ENCODE measurements around the gene ZBTB7C.

ZBTB7C gene

DNA sequence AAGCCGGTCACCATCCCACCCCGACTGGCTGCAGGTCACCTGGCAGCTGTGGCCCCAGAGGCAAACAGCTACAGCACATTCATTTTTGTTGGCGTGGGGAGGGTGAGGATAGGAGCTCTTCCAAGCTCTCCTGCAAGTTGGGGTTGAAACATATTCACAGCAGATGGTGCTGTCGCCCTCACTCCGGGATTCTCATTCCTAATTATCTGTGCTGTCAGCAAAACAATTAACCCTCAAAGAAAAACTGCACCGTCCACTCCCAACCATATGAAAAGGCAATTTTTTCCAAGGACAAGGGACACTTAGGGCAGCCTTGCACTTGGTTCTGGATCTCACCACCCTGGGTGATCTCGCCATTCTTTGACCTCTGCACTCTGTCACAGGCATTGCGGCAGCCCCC, 68.6 kb downstream of the ZBTB7C start:
- H3K9me3 ChIP-seq (ENCODE audit: insufficient read depth, low read depth, low read length) = no peaks in the 10 kb centered on the region
- H4K20me1 ChIP-seq (ENCODE audit: insufficient read depth, low read length, poor library complexity, severe bottlenecking) = no peaks in the 10 kb centered on the region
- no peaks in the 10 kb centered on the region for H3K9me2 ChIP-seq (replicated peaks; ENCODE audit: low read depth, low read length)
- H3K36me3 ChIP-seq (ENCODE audit: insufficient read depth, low read length) = no peaks in the 10 kb centered on the region
- no peak overlapping the region for H2AFZ ChIP-seq (ENCODE audit: low read length)
- H3K4me2 ChIP-seq (ENCODE audit: low read depth, low read length, poor library complexity, severe bottlenecking) = no peak overlapping the region
- H3K4me1 ChIP-seq (ENCODE audit: insufficient read depth, low read length, poor library complexity, severe bottlenecking) = peaks cover 15% of the 10 kb centered on the region
- H3K79me2 ChIP-seq (ENCODE audit: insufficient read depth, low read length) = no peaks in the 10 kb centered on the region
- no peak overlapping the region for H3K9ac ChIP-seq (ENCODE audit: low read depth, low read length, poor library complexity, severe bottlenecking)
- TF ChIP-seq EZH2phosphoT487 (IDR thresholded peaks at IDR 0.05; ENCODE audit: borderline replicate concordance) = no peak
- TF ChIP-seq, protein P1, sequence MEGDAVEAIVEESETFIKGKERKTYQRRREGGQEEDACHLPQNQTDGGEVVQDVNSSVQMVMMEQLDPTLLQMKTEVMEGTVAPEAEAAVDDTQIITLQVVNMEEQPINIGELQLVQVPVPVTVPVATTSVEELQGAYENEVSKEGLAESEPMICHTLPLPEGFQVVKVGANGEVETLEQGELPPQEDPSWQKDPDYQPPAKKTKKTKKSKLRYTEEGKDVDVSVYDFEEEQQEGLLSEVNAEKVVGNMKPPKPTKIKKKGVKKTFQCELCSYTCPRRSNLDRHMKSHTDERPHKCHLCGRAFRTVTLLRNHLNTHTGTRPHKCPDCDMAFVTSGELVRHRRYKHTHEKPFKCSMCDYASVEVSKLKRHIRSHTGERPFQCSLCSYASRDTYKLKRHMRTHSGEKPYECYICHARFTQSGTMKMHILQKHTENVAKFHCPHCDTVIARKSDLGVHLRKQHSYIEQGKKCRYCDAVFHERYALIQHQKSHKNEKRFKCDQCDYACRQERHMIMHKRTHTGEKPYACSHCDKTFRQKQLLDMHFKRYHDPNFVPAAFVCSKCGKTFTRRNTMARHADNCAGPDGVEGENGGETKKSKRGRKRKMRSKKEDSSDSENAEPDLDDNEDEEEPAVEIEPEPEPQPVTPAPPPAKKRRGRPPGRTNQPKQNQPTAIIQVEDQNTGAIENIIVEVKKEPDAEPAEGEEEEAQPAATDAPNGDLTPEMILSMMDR (conservative IDR thresholded peaks at IDR 0.05; ENCODE audit: low read length) = no peak
- no peaks in the 10 kb centered on the region for H3F3A ChIP-seq (ENCODE audit: low read depth)
- H3K4me3 ChIP-seq (ENCODE audit: low read length, poor library complexity, severe bottlenecking) = no peak overlapping the region
- H3K27me3 ChIP-seq (ENCODE audit: insufficient read depth, low read length, poor library complexity, severe bottlenecking) = no peaks in the 10 kb centered on the region

DNA sequence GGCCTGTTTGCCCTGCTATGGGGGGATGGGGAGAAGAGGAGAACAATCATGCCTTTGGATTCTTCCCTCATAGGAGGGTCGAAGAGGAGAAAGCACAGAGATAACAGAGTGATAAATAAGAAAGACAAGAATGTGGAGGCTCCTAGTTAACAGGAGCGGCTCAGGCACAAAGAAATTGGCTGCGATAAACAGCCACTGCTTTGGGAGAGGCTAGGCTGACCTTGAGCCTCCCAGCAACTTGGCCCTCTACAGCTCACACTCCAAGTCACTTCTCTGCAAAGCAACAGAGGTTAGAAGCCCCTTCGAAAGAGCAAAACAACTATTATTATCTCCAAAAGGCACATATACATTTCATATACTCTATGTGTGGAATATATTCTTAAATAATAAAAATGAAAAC, 69.5 kb downstream of the ZBTB7C start:
- Histone ChIP-seq H3K4me2 (ENCODE audit: low read depth, low read length, poor library complexity, severe bottlenecking) (no peak overlapping the region), H3K9me3 (ENCODE audit: insufficient read depth, low read depth, low read length) (no peaks in the 10 kb centered on the region), H3K27me3 (ENCODE audit: insufficient read depth, low read length, poor library complexity, severe bottlenecking) (no peaks in the 10 kb centered on the region), H3F3A (ENCODE audit: low read depth) (no peaks in the 10 kb centered on the region), H3K4me1 (ENCODE audit: insufficient read depth, low read length, poor library complexity, severe bottlenecking) (peaks cover 7% of the 10 kb centered on the region), H3K9ac (ENCODE audit: low read depth, low read length, poor library complexity, severe bottlenecking) (no peak overlapping the region), H3K4me3 (ENCODE audit: low read length, poor library complexity, severe bottlenecking) (no peak overlapping the region), H3K9me2 (replicated peaks; ENCODE audit: low read depth, low read length) (no peaks in the 10 kb centered on the region), H4K20me1 (ENCODE audit: insufficient read depth, low read length, poor library complexity, severe bottlenecking) (no peaks in the 10 kb centered on the region), H3K36me3 (ENCODE audit: insufficient read depth, low read length) (no peaks in the 10 kb centered on the region), H3K79me2 (ENCODE audit: insufficient read depth, low read length) (no peaks in the 10 kb centered on the region), H2AFZ (ENCODE audit: low read length) (no peak overlapping the region)
- no peak for TF ChIP-seq EZH2phosphoT487 (IDR thresholded peaks at IDR 0.05; ENCODE audit: borderline replicate concordance)
- TF ChIP-seq, protein P1 (conservative IDR thresholded peaks at IDR 0.05; ENCODE audit: low read length) = no peak

DNA sequence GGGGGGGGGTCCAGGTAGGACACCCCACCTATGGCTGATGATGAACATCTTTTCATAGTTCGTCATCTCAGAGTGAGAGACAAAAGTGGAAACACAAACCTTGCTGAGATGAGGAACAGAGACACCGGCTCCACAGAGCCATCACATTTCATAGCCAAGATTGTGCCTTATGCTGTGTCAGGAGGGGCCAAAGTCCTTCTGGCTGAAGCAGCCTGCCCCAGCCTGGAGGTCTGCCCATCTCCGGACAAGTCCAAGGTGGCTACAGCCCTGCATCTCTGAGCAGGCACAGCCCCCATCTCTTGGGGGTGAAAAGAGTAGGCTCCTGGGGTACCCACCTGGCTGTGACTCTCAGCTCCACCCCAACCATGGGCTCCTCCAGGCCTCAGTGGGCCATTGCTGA, 70.3 kb downstream of the ZBTB7C start:
- H3K4me1 ChIP-seq (ENCODE audit: insufficient read depth, low read length, poor library complexity, severe bottlenecking) = peaks cover 7% of the 10 kb centered on the region
- H3K9me2 ChIP-seq (replicated peaks; ENCODE audit: low read depth, low read length) = no peaks in the 10 kb centered on the region
- TF ChIP-seq EZH2phosphoT487 (IDR thresholded peaks at IDR 0.05; ENCODE audit: borderline replicate concordance) = no peak
- TF ChIP-seq, protein P1 (conservative IDR thresholded peaks at IDR 0.05; ENCODE audit: low read length) = no peak
- H4K20me1 ChIP-seq (ENCODE audit: insufficient read depth, low read length, poor library complexity, severe bottlenecking) = no peaks in the 10 kb centered on the region
- H3K36me3 ChIP-seq (ENCODE audit: insufficient read depth, low read length) = no peaks in the 10 kb centered on the region
- H3K4me3 ChIP-seq (ENCODE audit: low read length, poor library complexity, severe bottlenecking) = no peak overlapping the region
- H2AFZ ChIP-seq (ENCODE audit: low read length) = no peak overlapping the region
- no peak overlapping the region for H3K4me2 ChIP-seq (ENCODE audit: low read depth, low read length, poor library complexity, severe bottlenecking)
- H3K9ac ChIP-seq (ENCODE audit: low read depth, low read length, poor library complexity, severe bottlenecking) = no peak overlapping the region
- H3K79me2 ChIP-seq (ENCODE audit: insufficient read depth, low read length) = no peaks in the 10 kb centered on the region
- H3F3A ChIP-seq (ENCODE audit: low read depth) = no peaks in the 10 kb centered on the region
- H3K9me3 ChIP-seq (ENCODE audit: insufficient read depth, low read depth, low read length) = no peaks in the 10 kb centered on the region
- H3K27me3 ChIP-seq (ENCODE audit: insufficient read depth, low read length, poor library complexity, severe bottlenecking) = no peaks in the 10 kb centered on the region

All from Loucy (cell line).